SU-DHL-6 (cell line): ENCODE results near the gene PPM1L.

ENCODE experiments used
- CTCF ChIP-seq: fragments of 200-600 bp; sonication (generic); IDR thresholded peaks from one replicate; pipeline ENCODE4 v1.5.1; 2017; ENCODE audit warnings: antibody characterized with exemption, mild to moderate bottlenecking, low read length, moderate library complexity; ENCODE audit not compliant: insufficient read depth, poor library complexity, severe bottlenecking
- EZH2phosphoT487 ChIP-seq: fragments of 200-600 bp; sonication (generic), shearing (Covaris generic); conservative IDR thresholded peaks from 2 replicates; pipeline ENCODE4 v1.6.1; 2018; ENCODE audit warnings: mild to moderate bottlenecking, antibody characterized with exemption, low read length, moderate library complexity, mixed read lengths

- no peak for TF ChIP-seq CTCF
- no peak for TF ChIP-seq EZH2phosphoT487
These were observed 33.7 kb upstream of the PPM1L start for GRCh38 chr3:160722331-160722730.
